H1 (cell line): ENCODE measurements around the gene XKR7.

Experiments
- CHD2 ChIP-seq: IDR thresholded peaks from 2 replicates; pipeline ENCODE4 v1.6.1; 2012; ENCODE audit warnings: low read length, improper control_type of control experiment
- KDM1A ChIP-seq: fragments of 200-600, 300-600 bp; sonication (generic); IDR thresholded peaks from 2 replicates; pipeline ENCODE4 v1.7.1; 2016; ENCODE audit warnings: mild to moderate bottlenecking, low read length, borderline replicate concordance
- MAFK ChIP-seq: IDR thresholded peaks from 2 replicates; pipeline ENCODE4 v1.6.1; 2012; ENCODE audit warnings: low read depth, mild to moderate bottlenecking, improper control_type of control experiment, low read length
- POLR2AphosphoS5 ChIP-seq: IDR thresholded peaks from 2 replicates; pipeline ENCODE4 v1.6.1; 2011; ENCODE audit warnings: low read depth, low read length
- TAF7 ChIP-seq: optimal IDR thresholded peaks from 2 replicates; pipeline ENCODE3; 2011; ENCODE audit warnings: low read depth, mild to moderate bottlenecking, inconsistent platforms, low read length, moderate library complexity, borderline replicate concordance
- TF ChIP-seq, protein P1 (sequence below), 3 experiments: IDR thresholded peaks; 1 replicate in 2 of 3; 2 replicates in 1 of 3; pipeline versions ENCODE4 v1.5.1 to v1.6.1; 2011; ENCODE audit warnings: low read length in 3 of 3, mild to moderate bottlenecking in 3 of 3, inconsistent platforms in 2 of 3, low read depth in 1 of 3, moderate library complexity in 1 of 3; ENCODE audit not compliant: insufficient read depth in 1 of 3; ENCODE audit errors: control extremely low read depth in 1 of 3

DNA sequence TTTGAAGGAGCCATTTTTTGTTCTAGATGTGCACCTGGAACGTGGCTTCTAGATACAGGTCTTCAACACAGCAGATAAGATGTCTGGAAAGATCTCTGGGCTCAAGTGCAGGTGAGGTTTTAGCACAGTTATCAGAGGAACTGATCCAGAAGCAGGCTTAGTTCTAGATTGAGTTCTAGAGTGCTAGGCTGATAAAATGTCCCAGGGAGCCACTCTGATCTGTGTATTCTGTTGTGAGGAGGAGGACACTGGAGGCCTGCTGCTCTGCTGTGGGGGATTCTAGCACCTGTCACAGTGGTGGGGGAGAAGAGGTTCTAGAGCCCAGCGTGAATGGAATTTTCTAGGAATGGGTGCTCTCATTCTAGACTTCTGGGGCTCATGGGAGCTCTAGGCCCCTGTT is 30.3 kb downstream of the XKR7 start:
- TF ChIP-seq POLR2AphosphoS5, result no peak
- TF ChIP-seq KDM1A, result no peak
- TF ChIP-seq MAFK, result no peak
- TF ChIP-seq, protein P1, sequence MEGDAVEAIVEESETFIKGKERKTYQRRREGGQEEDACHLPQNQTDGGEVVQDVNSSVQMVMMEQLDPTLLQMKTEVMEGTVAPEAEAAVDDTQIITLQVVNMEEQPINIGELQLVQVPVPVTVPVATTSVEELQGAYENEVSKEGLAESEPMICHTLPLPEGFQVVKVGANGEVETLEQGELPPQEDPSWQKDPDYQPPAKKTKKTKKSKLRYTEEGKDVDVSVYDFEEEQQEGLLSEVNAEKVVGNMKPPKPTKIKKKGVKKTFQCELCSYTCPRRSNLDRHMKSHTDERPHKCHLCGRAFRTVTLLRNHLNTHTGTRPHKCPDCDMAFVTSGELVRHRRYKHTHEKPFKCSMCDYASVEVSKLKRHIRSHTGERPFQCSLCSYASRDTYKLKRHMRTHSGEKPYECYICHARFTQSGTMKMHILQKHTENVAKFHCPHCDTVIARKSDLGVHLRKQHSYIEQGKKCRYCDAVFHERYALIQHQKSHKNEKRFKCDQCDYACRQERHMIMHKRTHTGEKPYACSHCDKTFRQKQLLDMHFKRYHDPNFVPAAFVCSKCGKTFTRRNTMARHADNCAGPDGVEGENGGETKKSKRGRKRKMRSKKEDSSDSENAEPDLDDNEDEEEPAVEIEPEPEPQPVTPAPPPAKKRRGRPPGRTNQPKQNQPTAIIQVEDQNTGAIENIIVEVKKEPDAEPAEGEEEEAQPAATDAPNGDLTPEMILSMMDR (IDR thresholded peaks at IDR 0.05; ENCODE audit: control extremely low read depth in 1 of 3, insufficient read depth in 1 of 3, low read depth in 1 of 3, low read length in 3 of 3), result no peak
- TF ChIP-seq TAF7, result no peak
- no peak for TF ChIP-seq CHD2
